K562 (cell line): ENCODE data around the gene ZMIZ1. TPM values are rescaled to one million over a fixed set of nuclear protein-coding genes. Genes with fewer than 3 reads are reported as not detected.
A peak's percentile ranks its signal among the peaks of the same experiment; 100 is the strongest.

Source experiments
- E4F1 ChIP-seq: fragments of 250-450 bp; sonication (Bioruptor Pico); IDR thresholded peaks from 2 replicates; pipeline ENCODE4 v1.5.0; 2021; ENCODE audit warnings: mild to moderate bottlenecking, borderline replicate concordance
- L3MBTL2 ChIP-seq: fragments of 450-650 bp; IDR thresholded peaks from 2 replicates; pipeline ENCODE4 v1.6.1; 2016; ENCODE audit warnings: mild to moderate bottlenecking, moderate library complexity
- MLX ChIP-seq, 2 experiments: fragments of 450-650 bp in 1 of 2; sonication (generic) in 1 of 2; formaldehyde crosslinking; conservative IDR thresholded peaks; 2 replicates each; pipeline versions ENCODE4 v1.4.0 to v1.8.1; 2020 to 2022; ENCODE audit warnings: mild to moderate bottlenecking in 1 of 2, missing genetic modification reagents in 1 of 2
- PYGO2 ChIP-seq: fragments of 450-650 bp; IDR thresholded peaks from 2 replicates; pipeline ENCODE4 v1.6.1; 2016; ENCODE audit warnings: mild to moderate bottlenecking, missing genetic modification characterization, moderate library complexity, missing compliant biosample characterization
- SMARCC2 ChIP-seq: fragments of 450-650 bp; IDR thresholded peaks from 2 replicates; pipeline ENCODE4 v1.6.1; 2017; ENCODE audit warnings: antibody characterized with exemption, moderate library complexity, mild to moderate bottlenecking, low read depth
- SRSF1 ChIP-seq: fragments of 200-400 bp; formaldehyde crosslinking; IDR thresholded peaks from 2 replicates; pipeline ENCODE4 v1.6.1; 2017; ENCODE audit warnings: mild to moderate bottlenecking, low read depth, low read length, moderate library complexity
- XRCC3 ChIP-seq: fragments of 450-650 bp; IDR thresholded peaks from 2 replicates; pipeline ENCODE4 v1.6.1; 2017; ENCODE audit warnings: mild to moderate bottlenecking, moderate library complexity
- ZBTB40 ChIP-seq, 2 experiments: fragments of 450-650 bp in 1 of 2; sonication (generic) in 1 of 2; formaldehyde crosslinking in 1 of 2; IDR thresholded peaks; 2 replicates each; pipeline versions ENCODE4 v1.7.1 to v1.9.0; 2016 to 2022; ENCODE audit warnings: inconsistent platforms in 1 of 2, mild to moderate bottlenecking in 1 of 2, missing genetic modification reagents in 1 of 2
- ZBTB49 ChIP-seq: sonication (generic); formaldehyde crosslinking; IDR thresholded peaks from 2 replicates; pipeline ENCODE4 v1.8.0; 2022; ENCODE audit warnings: missing genetic modification reagents, mild to moderate bottlenecking, borderline replicate concordance
- polyA plus RNA-seq, 8 experiments: library from polyadenylated mRNA; depleted of rRNA in 4 of 8; stranded (reverse) in 5 of 8; unstranded in 3 of 8; fragments of >200 nt; fragmentation: Nextera tagmentation in 2 of 8; fragmentation: Illumina TruSeq in 1 of 8; extraction: Ambion mirVana in 2 of 8; extraction: Trizol in 1 of 8; gene quantifications; 2 replicates each; pipeline versions ENCODE4 v1.2.1 to v1.2.3, GENCODE V29; 2011 to 2014; ENCODE audit warnings: inconsistent platforms in 1 of 8, missing spikeins in 1 of 8
- total RNA-seq, 7 experiments: library from RNA; depleted of rRNA in 6 of 7; stranded (reverse); fragments of >200 nt in 6 of 7; fragmentation: Illumina TruSeq in 2 of 7; extraction: Trizol in 2 of 7; gene quantifications; 2 replicates each; pipeline versions ENCODE4 v1.2.1 to v1.2.3, GENCODE V29; 2011 to 2021; ENCODE audit warnings: low replicate concordance in 1 of 7

ZMIZ1 gene
- total and polyA plus RNA-seq, 9 of the 15 experiments (the other 6 are each of a cell fraction or from before 2014, with no cell fraction given): 1.0 to 37.3 (median 4.3) TPM

GRCh38 chr10:79093658-79094411 is 25.1 kb downstream of the ZMIZ1 start (continued):
- no peak; the same call in 1 of the 2 replicates for TF ChIP-seq ZBTB40 (IDR thresholded peaks at IDR 0.05)
- TF ChIP-seq ZBTB40 (CRISPR knock-in tag; IDR thresholded peaks at IDR 0.05): no peak
- peak; percentile 24; the same call in 1 of the 2 replicates for TF ChIP-seq L3MBTL2
- TF ChIP-seq MLX (CRISPR knock-in tag; conservative IDR thresholded peaks at IDR 0.05): no peak
- TF ChIP-seq SMARCC2: no peak
- TF ChIP-seq ZBTB49 (CRISPR knock-in tag): no peak
- no peak for TF ChIP-seq XRCC3
- no peak for TF ChIP-seq E4F1 (CRISPR knock-in tag)
- peak; percentile 52; the same call in 1 of the 2 replicates for TF ChIP-seq PYGO2 (tag)
- TF ChIP-seq SRSF1: no peak
